ENCODE results near the gene PTRH1. TPM values are rescaled to one million over a fixed set of nuclear protein-coding genes. Genes with fewer than 3 reads are reported as not detected.

Gene PTRH1
- total RNA-seq, 1 experiment from 2014 or later, result 16.9 TPM

DNA sequence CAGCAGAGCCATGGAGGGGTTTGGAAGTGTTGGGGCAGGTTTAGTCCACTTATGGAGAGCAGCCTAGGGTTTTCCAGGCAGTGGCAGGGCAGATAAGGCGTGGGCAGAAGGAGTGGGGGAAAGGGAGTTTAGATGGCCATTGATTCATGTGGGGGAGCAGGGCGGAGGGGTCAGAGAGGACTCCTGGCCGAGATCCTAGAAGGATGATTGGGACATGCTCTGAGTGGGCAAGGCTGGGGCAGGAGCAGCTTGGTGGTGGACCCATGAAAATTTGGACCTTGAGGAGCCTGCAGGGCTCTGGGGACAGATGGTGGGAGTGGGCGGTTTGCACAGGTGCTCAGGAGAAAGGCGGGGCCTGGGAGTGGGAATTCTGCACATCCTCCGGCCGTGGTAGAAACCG, 37.7 kb upstream of the PTRH1 start:
- Mint-ChIP-seq H3K27me3 (ENCODE audit: low read depth) (peaks cover 54% of the 10 kb centered on the region), H3K4me3 (no peak overlapping the region), H3K27ac (no peak overlapping the region), H3K36me3 (no peaks in the 10 kb centered on the region), H3K4me1 (peaks cover 4% of the 10 kb centered on the region; the same call in 1 of the 2 replicates), H3K9me3 (no peaks in the 10 kb centered on the region)
- ChIA-PET POLR2A (interaction anchor here (1.1 kb wide), 1 partner anchor 10 kb away, joined by 3 read pairs; no protein-coding TSS in a partner anchor), CTCF (interaction anchor here (2.9 kb wide), 1 partner anchor 116 kb away, joined by 10 read pairs; no protein-coding TSS in a partner anchor)
- TF ChIP-seq, protein P1, sequence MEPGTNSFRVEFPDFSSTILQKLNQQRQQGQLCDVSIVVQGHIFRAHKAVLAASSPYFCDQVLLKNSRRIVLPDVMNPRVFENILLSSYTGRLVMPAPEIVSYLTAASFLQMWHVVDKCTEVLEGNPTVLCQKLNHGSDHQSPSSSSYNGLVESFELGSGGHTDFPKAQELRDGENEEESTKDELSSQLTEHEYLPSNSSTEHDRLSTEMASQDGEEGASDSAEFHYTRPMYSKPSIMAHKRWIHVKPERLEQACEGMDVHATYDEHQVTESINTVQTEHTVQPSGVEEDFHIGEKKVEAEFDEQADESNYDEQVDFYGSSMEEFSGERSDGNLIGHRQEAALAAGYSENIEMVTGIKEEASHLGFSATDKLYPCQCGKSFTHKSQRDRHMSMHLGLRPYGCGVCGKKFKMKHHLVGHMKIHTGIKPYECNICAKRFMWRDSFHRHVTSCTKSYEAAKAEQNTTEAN (CRISPR knock-in tag; IDR thresholded peaks at IDR 0.05), result no peak
- TF ChIP-seq, protein P2, sequence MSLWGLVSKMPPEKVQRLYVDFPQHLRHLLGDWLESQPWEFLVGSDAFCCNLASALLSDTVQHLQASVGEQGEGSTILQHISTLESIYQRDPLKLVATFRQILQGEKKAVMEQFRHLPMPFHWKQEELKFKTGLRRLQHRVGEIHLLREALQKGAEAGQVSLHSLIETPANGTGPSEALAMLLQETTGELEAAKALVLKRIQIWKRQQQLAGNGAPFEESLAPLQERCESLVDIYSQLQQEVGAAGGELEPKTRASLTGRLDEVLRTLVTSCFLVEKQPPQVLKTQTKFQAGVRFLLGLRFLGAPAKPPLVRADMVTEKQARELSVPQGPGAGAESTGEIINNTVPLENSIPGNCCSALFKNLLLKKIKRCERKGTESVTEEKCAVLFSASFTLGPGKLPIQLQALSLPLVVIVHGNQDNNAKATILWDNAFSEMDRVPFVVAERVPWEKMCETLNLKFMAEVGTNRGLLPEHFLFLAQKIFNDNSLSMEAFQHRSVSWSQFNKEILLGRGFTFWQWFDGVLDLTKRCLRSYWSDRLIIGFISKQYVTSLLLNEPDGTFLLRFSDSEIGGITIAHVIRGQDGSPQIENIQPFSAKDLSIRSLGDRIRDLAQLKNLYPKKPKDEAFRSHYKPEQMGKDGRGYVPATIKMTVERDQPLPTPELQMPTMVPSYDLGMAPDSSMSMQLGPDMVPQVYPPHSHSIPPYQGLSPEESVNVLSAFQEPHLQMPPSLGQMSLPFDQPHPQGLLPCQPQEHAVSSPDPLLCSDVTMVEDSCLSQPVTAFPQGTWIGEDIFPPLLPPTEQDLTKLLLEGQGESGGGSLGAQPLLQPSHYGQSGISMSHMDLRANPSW (CRISPR knock-in tag; conservative IDR thresholded peaks at IDR 0.05; ENCODE audit: low read depth), result no peak
- DNase-seq (ENCODE audit: low spot score) (no peak), ATAC-seq (no peak)

DNA sequence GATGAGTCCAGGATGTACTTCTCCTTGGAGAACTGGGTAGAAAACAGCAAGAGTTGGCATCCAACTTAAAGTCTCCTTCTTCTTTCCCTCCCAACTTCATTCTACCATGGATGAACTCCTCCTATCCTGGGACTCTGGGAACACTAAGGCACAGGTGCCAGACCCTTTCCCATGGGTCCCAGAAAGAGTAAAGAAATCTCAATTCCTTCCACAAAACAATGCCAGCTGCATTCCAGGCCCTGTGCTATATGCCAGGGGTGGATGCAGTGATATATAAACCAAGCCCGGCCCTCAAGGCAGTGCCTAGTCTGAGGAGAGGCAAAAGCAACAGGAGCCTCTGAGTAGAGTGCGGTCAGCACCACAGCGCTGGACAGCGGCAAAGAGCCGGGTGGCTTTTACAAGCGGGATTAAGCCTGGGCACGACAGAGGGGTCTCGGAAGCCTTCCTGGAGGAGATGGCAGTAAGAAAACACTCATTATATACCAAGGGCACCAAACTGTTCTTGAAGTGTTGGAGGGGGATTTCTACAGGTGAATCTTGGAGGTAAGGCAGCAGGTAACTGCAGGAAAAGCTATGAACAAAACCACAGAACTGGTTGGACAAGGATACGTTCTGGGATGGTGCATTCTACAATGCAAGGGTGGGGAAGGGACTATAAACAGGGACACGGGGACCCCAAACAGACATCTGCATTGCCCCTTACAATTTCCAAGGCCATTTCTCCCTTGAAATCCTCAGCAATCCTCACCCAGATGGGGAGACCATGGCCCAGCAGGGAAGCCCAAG, 36.0 kb upstream of the PTRH1 start:
- Mint-ChIP-seq H3K4me3 (no peak overlapping the region; the same call in 1 of the 2 replicates), H3K36me3 (no peaks in the 10 kb centered on the region), H3K27me3 (ENCODE audit: low read depth) (peaks cover 43% of the 10 kb centered on the region), H3K27ac (no peak overlapping the region), H3K9me3 (no peaks in the 10 kb centered on the region), H3K4me1 (peaks cover 7% of the 10 kb centered on the region; the same call in 1 of the 2 replicates)
- peak; percentile 73 for DNase-seq (ENCODE audit: low spot score)
- ChIA-PET CTCF (interaction anchor here (0.7 kb wide), 1 partner anchor 17 kb away, joined by 4 read pairs; the partner anchor contains the start of gene TOR2A), POLR2A (no interaction called here)
- peak; percentile 9; the same call in 1 of the 2 replicates for ATAC-seq
- TF ChIP-seq NFYB (CRISPR knock-in tag; conservative IDR thresholded peaks at IDR 0.05; ENCODE audit: low read depth) (no peak), GTF2I (CRISPR knock-in tag; conservative IDR thresholded peaks at IDR 0.05) (no peak), NR3C1 (CRISPR knock-in tag; conservative IDR thresholded peaks at IDR 0.05; ENCODE audit: low read depth) (no peak), NFE2L1 (CRISPR knock-in tag; IDR thresholded peaks at IDR 0.05) (no peak), FOXK1 (CRISPR knock-in tag; IDR thresholded peaks at IDR 0.05) (no peak), FOXP1 (CRISPR knock-in tag; IDR thresholded peaks at IDR 0.05; ENCODE audit: borderline replicate concordance) (no peak), CREB1 (CRISPR knock-in tag; IDR thresholded peaks at IDR 0.05) (no peak)
- TF ChIP-seq, protein P3, sequence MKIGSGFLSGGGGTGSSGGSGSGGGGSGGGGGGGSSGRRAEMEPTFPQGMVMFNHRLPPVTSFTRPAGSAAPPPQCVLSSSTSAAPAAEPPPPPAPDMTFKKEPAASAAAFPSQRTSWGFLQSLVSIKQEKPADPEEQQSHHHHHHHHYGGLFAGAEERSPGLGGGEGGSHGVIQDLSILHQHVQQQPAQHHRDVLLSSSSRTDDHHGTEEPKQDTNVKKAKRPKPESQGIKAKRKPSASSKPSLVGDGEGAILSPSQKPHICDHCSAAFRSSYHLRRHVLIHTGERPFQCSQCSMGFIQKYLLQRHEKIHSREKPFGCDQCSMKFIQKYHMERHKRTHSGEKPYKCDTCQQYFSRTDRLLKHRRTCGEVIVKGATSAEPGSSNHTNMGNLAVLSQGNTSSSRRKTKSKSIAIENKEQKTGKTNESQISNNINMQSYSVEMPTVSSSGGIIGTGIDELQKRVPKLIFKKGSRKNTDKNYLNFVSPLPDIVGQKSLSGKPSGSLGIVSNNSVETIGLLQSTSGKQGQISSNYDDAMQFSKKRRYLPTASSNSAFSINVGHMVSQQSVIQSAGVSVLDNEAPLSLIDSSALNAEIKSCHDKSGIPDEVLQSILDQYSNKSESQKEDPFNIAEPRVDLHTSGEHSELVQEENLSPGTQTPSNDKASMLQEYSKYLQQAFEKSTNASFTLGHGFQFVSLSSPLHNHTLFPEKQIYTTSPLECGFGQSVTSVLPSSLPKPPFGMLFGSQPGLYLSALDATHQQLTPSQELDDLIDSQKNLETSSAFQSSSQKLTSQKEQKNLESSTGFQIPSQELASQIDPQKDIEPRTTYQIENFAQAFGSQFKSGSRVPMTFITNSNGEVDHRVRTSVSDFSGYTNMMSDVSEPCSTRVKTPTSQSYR (CRISPR knock-in tag; IDR thresholded peaks at IDR 0.05), result no peak
- TF ChIP-seq, protein P4, sequence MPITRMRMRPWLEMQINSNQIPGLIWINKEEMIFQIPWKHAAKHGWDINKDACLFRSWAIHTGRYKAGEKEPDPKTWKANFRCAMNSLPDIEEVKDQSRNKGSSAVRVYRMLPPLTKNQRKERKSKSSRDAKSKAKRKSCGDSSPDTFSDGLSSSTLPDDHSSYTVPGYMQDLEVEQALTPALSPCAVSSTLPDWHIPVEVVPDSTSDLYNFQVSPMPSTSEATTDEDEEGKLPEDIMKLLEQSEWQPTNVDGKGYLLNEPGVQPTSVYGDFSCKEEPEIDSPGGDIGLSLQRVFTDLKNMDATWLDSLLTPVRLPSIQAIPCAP (CRISPR knock-in tag; IDR thresholded peaks at IDR 0.05), result no peak
- TF ChIP-seq, protein P5, sequence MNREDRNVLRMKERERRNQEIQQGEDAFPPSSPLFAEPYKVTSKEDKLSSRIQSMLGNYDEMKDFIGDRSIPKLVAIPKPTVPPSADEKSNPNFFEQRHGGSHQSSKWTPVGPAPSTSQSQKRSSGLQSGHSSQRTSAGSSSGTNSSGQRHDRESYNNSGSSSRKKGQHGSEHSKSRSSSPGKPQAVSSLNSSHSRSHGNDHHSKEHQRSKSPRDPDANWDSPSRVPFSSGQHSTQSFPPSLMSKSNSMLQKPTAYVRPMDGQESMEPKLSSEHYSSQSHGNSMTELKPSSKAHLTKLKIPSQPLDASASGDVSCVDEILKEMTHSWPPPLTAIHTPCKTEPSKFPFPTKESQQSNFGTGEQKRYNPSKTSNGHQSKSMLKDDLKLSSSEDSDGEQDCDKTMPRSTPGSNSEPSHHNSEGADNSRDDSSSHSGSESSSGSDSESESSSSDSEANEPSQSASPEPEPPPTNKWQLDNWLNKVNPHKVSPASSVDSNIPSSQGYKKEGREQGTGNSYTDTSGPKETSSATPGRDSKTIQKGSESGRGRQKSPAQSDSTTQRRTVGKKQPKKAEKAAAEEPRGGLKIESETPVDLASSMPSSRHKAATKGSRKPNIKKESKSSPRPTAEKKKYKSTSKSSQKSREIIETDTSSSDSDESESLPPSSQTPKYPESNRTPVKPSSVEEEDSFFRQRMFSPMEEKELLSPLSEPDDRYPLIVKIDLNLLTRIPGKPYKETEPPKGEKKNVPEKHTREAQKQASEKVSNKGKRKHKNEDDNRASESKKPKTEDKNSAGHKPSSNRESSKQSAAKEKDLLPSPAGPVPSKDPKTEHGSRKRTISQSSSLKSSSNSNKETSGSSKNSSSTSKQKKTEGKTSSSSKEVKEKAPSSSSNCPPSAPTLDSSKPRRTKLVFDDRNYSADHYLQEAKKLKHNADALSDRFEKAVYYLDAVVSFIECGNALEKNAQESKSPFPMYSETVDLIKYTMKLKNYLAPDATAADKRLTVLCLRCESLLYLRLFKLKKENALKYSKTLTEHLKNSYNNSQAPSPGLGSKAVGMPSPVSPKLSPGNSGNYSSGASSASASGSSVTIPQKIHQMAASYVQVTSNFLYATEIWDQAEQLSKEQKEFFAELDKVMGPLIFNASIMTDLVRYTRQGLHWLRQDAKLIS (CRISPR knock-in tag; IDR thresholded peaks at IDR 0.05; ENCODE audit: borderline replicate concordance), result no peak
- TF ChIP-seq, protein P6, sequence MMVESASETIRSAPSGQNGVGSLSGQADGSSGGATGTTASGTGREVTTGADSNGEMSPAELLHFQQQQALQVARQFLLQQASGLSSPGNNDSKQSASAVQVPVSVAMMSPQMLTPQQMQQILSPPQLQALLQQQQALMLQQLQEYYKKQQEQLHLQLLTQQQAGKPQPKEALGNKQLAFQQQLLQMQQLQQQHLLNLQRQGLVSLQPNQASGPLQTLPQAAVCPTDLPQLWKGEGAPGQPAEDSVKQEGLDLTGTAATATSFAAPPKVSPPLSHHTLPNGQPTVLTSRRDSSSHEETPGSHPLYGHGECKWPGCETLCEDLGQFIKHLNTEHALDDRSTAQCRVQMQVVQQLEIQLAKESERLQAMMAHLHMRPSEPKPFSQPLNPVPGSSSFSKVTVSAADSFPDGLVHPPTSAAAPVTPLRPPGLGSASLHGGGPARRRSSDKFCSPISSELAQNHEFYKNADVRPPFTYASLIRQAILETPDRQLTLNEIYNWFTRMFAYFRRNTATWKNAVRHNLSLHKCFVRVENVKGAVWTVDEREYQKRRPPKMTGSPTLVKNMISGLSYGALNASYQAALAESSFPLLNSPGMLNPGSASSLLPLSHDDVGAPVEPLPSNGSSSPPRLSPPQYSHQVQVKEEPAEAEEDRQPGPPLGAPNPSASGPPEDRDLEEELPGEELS (CRISPR knock-in tag; IDR thresholded peaks at IDR 0.05), result peak; percentile 25; the same call in 1 of the 2 replicates
- TF ChIP-seq, protein P1 (CRISPR knock-in tag; IDR thresholded peaks at IDR 0.05), result no peak
- TF ChIP-seq, protein P7, sequence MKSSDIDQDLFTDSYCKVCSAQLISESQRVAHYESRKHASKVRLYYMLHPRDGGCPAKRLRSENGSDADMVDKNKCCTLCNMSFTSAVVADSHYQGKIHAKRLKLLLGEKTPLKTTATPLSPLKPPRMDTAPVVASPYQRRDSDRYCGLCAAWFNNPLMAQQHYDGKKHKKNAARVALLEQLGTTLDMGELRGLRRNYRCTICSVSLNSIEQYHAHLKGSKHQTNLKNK (CRISPR knock-in tag; IDR thresholded peaks at IDR 0.05), result no peak

All from WTC11 (cell line).